Inflammatory macrophage treated with lipopolysaccharide for 4 hours (primary cell): ENCODE data around the gene HSBP1.
A peak's percentile ranks its signal among the peaks of the same experiment; 100 is the strongest.

Source experiments
- DNase-seq: peaks from one replicate; pipeline ENCODE4 v3.0.0-alpha.2; 2020

Gene HSBP1

GRCh38 chr16:83804366-83804765 is 3.4 kb upstream of the HSBP1 start:
- DNase-seq: no peak

- peak; percentile 89 for DNase-seq
These were observed 1.7 kb upstream of the HSBP1 start for GRCh38 chr16:83806036-83806435.

- peak; percentile 37 for DNase-seq
These were observed 1.0 kb upstream of the HSBP1 start for GRCh38 chr16:83806731-83807130.

- no peak for DNase-seq
These were observed 460 bp upstream of the HSBP1 start for GRCh38 chr16:83807327-83807709.

- DNase-seq: no peak
These were observed 816 bp downstream of the HSBP1 start for GRCh38 chr16:83808573-83809014.

GRCh38 chr16:83809092-83809491 is 1.3 kb downstream of the HSBP1 start:
- DNase-seq: no peak

- DNase-seq: no peak
These were observed 3.1 kb downstream of the HSBP1 start for GRCh38 chr16:83810901-83811300.

GRCh38 chr16:83813823-83814658 is 6.3 kb downstream of the HSBP1 start:
- DNase-seq: no peak

- no peak for DNase-seq
These were observed 6.8 kb downstream of the HSBP1 start for GRCh38 chr16:83814659-83814985.

GRCh38 chr16:83817022-83817421 is 9.2 kb downstream of the HSBP1 start:
- DNase-seq: no peak

- no peak for DNase-seq
These were observed 10.5 kb downstream of the HSBP1 start for GRCh38 chr16:83818276-83818675.

GRCh38 chr16:83819361-83819760 is 11.6 kb downstream of the HSBP1 start:
- DNase-seq: no peak

- DNase-seq: peak; percentile 64
These were observed 18.6 kb downstream of the HSBP1 start for GRCh38 chr16:83826146-83826913.

- DNase-seq: no peak
These were observed 22.5 kb downstream of the HSBP1 start for GRCh38 chr16:83830091-83830768.

GRCh38 chr16:83830769-83831455 is 23.1 kb downstream of the HSBP1 start:
- no peak for DNase-seq

GRCh38 chr16:83831456-83831987 is 23.7 kb downstream of the HSBP1 start:
- no peak for DNase-seq

- no peak for DNase-seq
These were observed 26.1 kb downstream of the HSBP1 start for GRCh38 chr16:83833921-83834320.

- DNase-seq: peak; percentile 50
These were observed 28.1 kb downstream of the HSBP1 start for GRCh38 chr16:83835586-83836566.

- DNase-seq: no peak
These were observed 29.8 kb downstream of the HSBP1 start for GRCh38 chr16:83837566-83837965.

GRCh38 chr16:83838151-83838550 is 30.4 kb downstream of the HSBP1 start:
- no peak for DNase-seq

- no peak for DNase-seq
These were observed 31.8 kb downstream of the HSBP1 start for GRCh38 chr16:83839561-83839960.
